CD14-positive monocyte (primary cell): ENCODE measurements around the gene HLA-DRB1. TPM values are rescaled to one million over a fixed set of nuclear protein-coding genes. Genes with fewer than 3 reads are reported as not detected.

Experiments used
- DNase-seq, 3 donors: peaks; one replicate each; pipeline ENCODE4 v3.0.0-alpha.2; 2011 to 2022
- H2AFZ ChIP-seq: 2 replicates; pipeline ENCODE4 v1.6.0; 2012; ENCODE audit warnings: mild to moderate bottlenecking, low read depth, low read length, inconsistent platforms; ENCODE audit not compliant: insufficient read depth, poor library complexity, severe bottlenecking
- H3K27ac ChIP-seq, 2 donors: 1 replicate in 1 of 2; 2 replicates in 1 of 2; pipeline ENCODE4 v1.5.1; 2012 to 2013; ENCODE audit warnings: low read length in 2 of 2, control low read depth in 1 of 2, inconsistent platforms in 1 of 2, low read depth in 1 of 2, mild to moderate bottlenecking in 1 of 2
- H3K27me3 ChIP-seq, 2 donors: one replicate each; pipeline versions ENCODE4 v1.6.0 to v1.6.1; 2011 to 2013; ENCODE audit warnings: low read length in 2 of 2; ENCODE audit not compliant: control insufficient read depth in 2 of 2, insufficient read depth in 2 of 2
- H3K36me3 ChIP-seq, 2 donors: replicated peaks in 1 of 2; 1 replicate in 1 of 2; 2 replicates in 1 of 2; pipeline versions ENCODE4 v1.5.1 to v1.6.1; 2012 to 2013; ENCODE audit warnings: low read length in 2 of 2, control low read depth in 1 of 2, inconsistent platforms in 1 of 2, mild to moderate bottlenecking in 1 of 2; ENCODE audit not compliant: insufficient read depth in 2 of 2, control insufficient read depth in 1 of 2
- H3K4me1 ChIP-seq, 2 donors: 1 replicate in 1 of 2; 2 replicates in 1 of 2; pipeline versions ENCODE4 v1.5.1 to v1.6.1; 2012 to 2013; ENCODE audit warnings: low read length in 2 of 2, control low read depth in 1 of 2, inconsistent platforms in 1 of 2, mild to moderate bottlenecking in 1 of 2, moderate library complexity in 1 of 2; ENCODE audit not compliant: insufficient read depth in 2 of 2, control insufficient read depth in 1 of 2
- H3K4me2 ChIP-seq: replicated peaks from 2 replicates; pipeline ENCODE3; 2012; ENCODE audit warnings: low read length, moderate library complexity, mild to moderate bottlenecking; ENCODE audit not compliant: poor library complexity, severe bottlenecking; ENCODE audit errors: extremely low read depth
- H3K4me3 ChIP-seq, 3 experiments: fragments of 200-600 bp in 1 of 3; sonication (generic) in 1 of 3; replicated peaks in 1 of 3; 1 replicate in 2 of 3; 2 replicates in 1 of 3; pipeline ENCODE4 v1.5.1; 2011 to 2013; ENCODE audit warnings: low read length in 3 of 3, mild to moderate bottlenecking in 3 of 3, control low read depth in 2 of 3, low read depth in 2 of 3, inconsistent platforms in 1 of 3, moderate library complexity in 1 of 3
- H3K79me2 ChIP-seq: 2 replicates; pipeline ENCODE4 v1.6.0; 2012; ENCODE audit warnings: mild to moderate bottlenecking, control low read depth, inconsistent platforms, low read length, moderate library complexity; ENCODE audit not compliant: insufficient read depth
- H3K9ac ChIP-seq: 2 replicates; pipeline ENCODE4 v1.6.0; 2017; ENCODE audit warnings: low read length, mild to moderate bottlenecking; ENCODE audit not compliant: insufficient read depth, poor library complexity, severe bottlenecking
- H3K9me3 ChIP-seq, 2 donors: replicated peaks in 1 of 2; 1 replicate in 1 of 2; 2 replicates in 1 of 2; pipeline versions ENCODE4 v1.5.1 to v1.6.1; 2012 to 2013; ENCODE audit warnings: low read length in 2 of 2, control low read depth in 1 of 2; ENCODE audit not compliant: control insufficient read depth in 1 of 2, insufficient read depth in 1 of 2
- H4K20me1 ChIP-seq: 2 replicates; pipeline ENCODE4 v1.6.0; 2012; ENCODE audit warnings: mild to moderate bottlenecking, low read length, control low read depth, moderate library complexity; ENCODE audit not compliant: insufficient read depth
- H3K27ac Mint-ChIP-seq, 7 donors: one replicate each; pipeline ENCODE4 v1.8.0; 2020; ENCODE audit warnings: mild to moderate bottlenecking in 7 of 7, mixed read lengths in 7 of 7, moderate library complexity in 6 of 7, inconsistent platforms in 2 of 7
- H3K27me3 Mint-ChIP-seq, 3 donors: one replicate each; pipeline ENCODE4 v1.8.0; 2021 to 2022; ENCODE audit warnings: low read depth in 3 of 3, mild to moderate bottlenecking in 3 of 3, mixed read lengths in 3 of 3, moderate library complexity in 3 of 3, inconsistent platforms in 1 of 3
- H3K36me3 Mint-ChIP-seq, 2 donors: one replicate each; pipeline ENCODE4 v1.8.0; 2020; ENCODE audit warnings: mixed read lengths in 2 of 2, inconsistent platforms in 1 of 2, mild to moderate bottlenecking in 1 of 2
- H3K4me1 Mint-ChIP-seq: one replicate; pipeline ENCODE4 v1.8.0; 2020; ENCODE audit warnings: mild to moderate bottlenecking, mixed read lengths
- H3K4me3 Mint-ChIP-seq, 2 donors: one replicate each; pipeline ENCODE4 v1.8.0; 2020; ENCODE audit warnings: mild to moderate bottlenecking in 2 of 2, mixed read lengths in 2 of 2, moderate library complexity in 1 of 2
- H3K9me3 Mint-ChIP-seq, 7 donors: one replicate each; pipeline ENCODE4 v1.8.0; 2020 to 2022; ENCODE audit warnings: mixed read lengths in 7 of 7, mild to moderate bottlenecking in 6 of 7, moderate library complexity in 6 of 7, inconsistent platforms in 2 of 7
- CTCF ChIP-seq: fragments of 200-600 bp; IDR thresholded peaks from one replicate; pipeline ENCODE4 v1.8.0; 2022; ENCODE audit warnings: antibody characterized with exemption, mild to moderate bottlenecking
- WGBS: methylation state at CpG from one replicate; pipeline ENCODE4 v1.1.5; 2013; ENCODE audit warnings: missing lambda C conversion rate; ENCODE audit not compliant: insufficient coverage; 5-methylcytosine and 5-hydroxymethylcytosine counted together
- intact Hi-C, 2 donors: fragments of 100-400 bp; cut with micrococcal nuclease; formaldehyde crosslinking; loops; one replicate each; pipeline versions ENCODE4 v1.15.0 to v1.15.1; 2023
- polyA plus RNA-seq, 3 donors: library from polyadenylated mRNA; depleted of rRNA in 1 of 3; unstranded in 2 of 3; stranded (reverse) in 1 of 3; fragments of 300-500 nt in 2 of 3; fragments of >200 nt in 1 of 3; fragmentation: Illumina TruSeq in 2 of 3; gene quantifications; 1 replicate in 2 of 3; 2 replicates in 1 of 3; pipeline ENCODE4 v1.2.3, GENCODE V29; 2012 to 2021

Gene HLA-DRB1
- polyA plus RNA-seq, 3 donors: 928 to 2,792 (median 2,645) TPM

- no peak overlapping the region for H3K4me2 ChIP-seq
- Mint-ChIP-seq H3K4me3 (peak overlapping the region in 1 of 2 donors; percentile 9), H3K36me3 (peaks cover 64 to 85% of the 10 kb centered on the region in 2 donors), H3K9me3 (peaks cover 0 to 7% (median 1%) of the 10 kb centered on the region in 7 donors), H3K27me3 (peaks cover 0 to 3% (median 0%) of the 10 kb centered on the region in 3 donors), H3K4me1 (peaks cover 30% of the 10 kb centered on the region), H3K27ac (peak overlapping the region in 5 of 7 donors; percentile 18 to 91 (median 76))
- peaks cover 17% of the 10 kb centered on the region for H4K20me1 ChIP-seq
- no peak overlapping the region for H3K27ac ChIP-seq
- no peaks in the 10 kb centered on the region for H3K4me1 ChIP-seq
- H3K4me3 ChIP-seq: no peak overlapping the region
- WGBS: no CpG with 5 or more reads among the region's 8 CpGs
- no peaks in the 10 kb centered on the region for H3K9me3 ChIP-seq
- DNase-seq: no peak
- no peak for TF ChIP-seq CTCF
- no peaks in the 10 kb centered on the region for H3K27me3 ChIP-seq
- H2AFZ ChIP-seq: no peak overlapping the region
- intact Hi-C loops: no loop called here
- H3K36me3 ChIP-seq: peaks cover 29 to 38% of the 10 kb centered on the region in 2 donors
- no peak overlapping the region for H3K9ac ChIP-seq
- H3K79me2 ChIP-seq: peaks cover 16% of the 10 kb centered on the region
Observed at GRCh38 chr6:32581315-32582095, 8.1 kb downstream of the HLA-DRB1 start.

DNA sequence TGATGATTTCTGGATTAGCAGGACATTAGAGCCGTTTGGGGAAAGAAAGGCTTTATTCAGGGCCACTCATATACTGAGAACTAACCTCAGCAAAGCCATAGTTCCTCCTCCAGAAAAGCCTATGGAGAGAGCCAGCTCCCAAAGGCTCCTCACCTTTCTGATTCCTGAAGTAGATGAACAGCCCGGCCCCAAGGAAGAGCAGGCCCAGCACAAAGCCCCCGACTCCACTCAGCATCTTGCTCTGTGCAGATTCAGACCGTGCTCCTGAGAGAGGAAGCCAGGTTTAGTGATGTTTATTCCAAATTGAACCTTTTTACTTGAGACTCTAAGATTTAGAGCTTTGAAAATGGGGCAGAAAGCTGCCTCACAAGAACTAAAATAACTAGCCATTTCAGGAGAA lies 9.1 kb downstream of the HLA-DRB1 start:
- no peak overlapping the region for H3K4me3 Mint-ChIP-seq
- Histone ChIP-seq H3K4me2 (no peak overlapping the region), H3K4me3 (no peak overlapping the region), H3K27ac (no peak overlapping the region), H3K79me2 (peaks cover 9% of the 10 kb centered on the region), H4K20me1 (peaks cover 14% of the 10 kb centered on the region), H3K9ac (no peak overlapping the region), H3K36me3 (peaks cover 29 to 38% of the 10 kb centered on the region in 2 donors), H3K4me1 (no peaks in the 10 kb centered on the region), H3K9me3 (no peaks in the 10 kb centered on the region), H3K27me3 (no peaks in the 10 kb centered on the region), H2AFZ (no peak overlapping the region)
- no peak for TF ChIP-seq CTCF
- peaks cover 0 to 3% (median 0%) of the 10 kb centered on the region in 3 donors for H3K27me3 Mint-ChIP-seq
- H3K27ac Mint-ChIP-seq: peak overlapping the region; percentile 0 to 85 (median 48)
- H3K9me3 Mint-ChIP-seq: peaks cover 0 to 7% (median 1%) of the 10 kb centered on the region in 7 donors
- H3K36me3 Mint-ChIP-seq: peaks cover 60 to 86% of the 10 kb centered on the region in 2 donors
- intact Hi-C loops: no loop called here
- DNase-seq: no peak
- H3K4me1 Mint-ChIP-seq: peaks cover 22% of the 10 kb centered on the region
- WGBS: 86% methylated on average over 2 of the region's 4 CpGs
